Measurements from ENCODE around the gene RADIL. TPM values are rescaled to one million over a fixed set of nuclear protein-coding genes. Genes with fewer than 3 reads are reported as not detected.

Gene RADIL
- total and polyA plus RNA-seq, 3 donors from 2014 or later: 24.3 to 29.7 (median 25.6) TPM

DNA sequence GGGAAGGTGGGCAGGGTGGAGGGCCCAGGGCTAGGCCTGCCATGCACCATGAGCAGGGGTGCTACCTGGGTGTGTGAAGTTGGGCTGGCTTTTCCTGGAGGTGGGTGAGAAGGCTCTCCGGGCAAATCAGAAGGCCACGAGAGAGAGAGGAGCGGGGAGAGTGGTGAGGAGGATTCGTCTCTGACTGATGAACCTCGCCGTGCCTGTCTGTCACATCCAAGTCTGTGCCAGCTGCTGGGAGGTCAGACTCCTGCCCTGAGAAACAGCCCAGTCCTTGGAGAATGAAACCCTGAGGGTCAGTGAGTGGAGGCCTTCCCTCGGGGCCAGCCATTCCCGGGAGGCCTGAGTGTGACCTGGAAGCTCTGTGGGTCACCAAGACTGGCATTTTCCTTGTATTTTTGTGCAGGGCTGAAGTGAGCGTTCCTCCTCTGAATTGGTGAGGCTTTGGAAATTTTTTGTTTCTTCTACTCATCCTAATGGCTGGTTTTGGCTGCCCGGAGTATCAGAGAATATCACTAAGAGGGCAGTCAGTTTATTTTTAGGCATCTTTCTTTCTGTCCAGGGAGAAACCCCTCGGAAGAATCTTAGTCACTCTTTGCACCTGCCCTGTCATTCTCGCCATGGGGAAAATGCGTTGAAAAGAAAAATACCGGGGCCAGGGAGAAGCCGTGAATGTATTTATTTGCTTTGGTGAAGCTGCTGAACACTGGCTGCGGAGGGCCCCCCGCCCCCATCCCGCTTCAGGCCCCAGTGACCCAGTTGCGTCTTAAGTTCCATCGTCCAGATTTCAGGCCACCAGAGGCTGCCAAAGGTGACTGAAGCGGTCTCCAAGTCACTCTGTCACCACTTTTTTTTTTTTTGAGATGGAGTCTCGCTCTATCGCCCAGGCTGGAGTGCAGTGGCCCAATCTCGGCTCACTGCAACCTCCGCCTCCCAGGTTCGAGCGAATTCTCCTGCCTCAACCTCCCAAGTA, 114.6 kb downstream of the RADIL start:
- Histone ChIP-seq H3K27ac (no peak overlapping the region), H3K27me3 (no peaks in the 10 kb centered on the region), H3K4me3 (no peak overlapping the region), H3K4me1 (no peaks in the 10 kb centered on the region), H3K9me3 (no peaks in the 10 kb centered on the region), H3K36me3 (ENCODE audit: low read depth, missing control alignments) (no peaks in the 10 kb centered on the region)
- intact Hi-C loops (cut with DNase I; ENCODE audit: low total_unique reads): no loop called here
- TF ChIP-seq POLR2A (IDR thresholded peaks at IDR 0.05): no peak
- TF ChIP-seq, protein P1, sequence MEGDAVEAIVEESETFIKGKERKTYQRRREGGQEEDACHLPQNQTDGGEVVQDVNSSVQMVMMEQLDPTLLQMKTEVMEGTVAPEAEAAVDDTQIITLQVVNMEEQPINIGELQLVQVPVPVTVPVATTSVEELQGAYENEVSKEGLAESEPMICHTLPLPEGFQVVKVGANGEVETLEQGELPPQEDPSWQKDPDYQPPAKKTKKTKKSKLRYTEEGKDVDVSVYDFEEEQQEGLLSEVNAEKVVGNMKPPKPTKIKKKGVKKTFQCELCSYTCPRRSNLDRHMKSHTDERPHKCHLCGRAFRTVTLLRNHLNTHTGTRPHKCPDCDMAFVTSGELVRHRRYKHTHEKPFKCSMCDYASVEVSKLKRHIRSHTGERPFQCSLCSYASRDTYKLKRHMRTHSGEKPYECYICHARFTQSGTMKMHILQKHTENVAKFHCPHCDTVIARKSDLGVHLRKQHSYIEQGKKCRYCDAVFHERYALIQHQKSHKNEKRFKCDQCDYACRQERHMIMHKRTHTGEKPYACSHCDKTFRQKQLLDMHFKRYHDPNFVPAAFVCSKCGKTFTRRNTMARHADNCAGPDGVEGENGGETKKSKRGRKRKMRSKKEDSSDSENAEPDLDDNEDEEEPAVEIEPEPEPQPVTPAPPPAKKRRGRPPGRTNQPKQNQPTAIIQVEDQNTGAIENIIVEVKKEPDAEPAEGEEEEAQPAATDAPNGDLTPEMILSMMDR (IDR thresholded peaks at IDR 0.05): no peak
- 86 to 90% methylated on average over 27 of the region's 27 CpGs for WGBS, 2 donors
- no peak for DNase-seq

DNA sequence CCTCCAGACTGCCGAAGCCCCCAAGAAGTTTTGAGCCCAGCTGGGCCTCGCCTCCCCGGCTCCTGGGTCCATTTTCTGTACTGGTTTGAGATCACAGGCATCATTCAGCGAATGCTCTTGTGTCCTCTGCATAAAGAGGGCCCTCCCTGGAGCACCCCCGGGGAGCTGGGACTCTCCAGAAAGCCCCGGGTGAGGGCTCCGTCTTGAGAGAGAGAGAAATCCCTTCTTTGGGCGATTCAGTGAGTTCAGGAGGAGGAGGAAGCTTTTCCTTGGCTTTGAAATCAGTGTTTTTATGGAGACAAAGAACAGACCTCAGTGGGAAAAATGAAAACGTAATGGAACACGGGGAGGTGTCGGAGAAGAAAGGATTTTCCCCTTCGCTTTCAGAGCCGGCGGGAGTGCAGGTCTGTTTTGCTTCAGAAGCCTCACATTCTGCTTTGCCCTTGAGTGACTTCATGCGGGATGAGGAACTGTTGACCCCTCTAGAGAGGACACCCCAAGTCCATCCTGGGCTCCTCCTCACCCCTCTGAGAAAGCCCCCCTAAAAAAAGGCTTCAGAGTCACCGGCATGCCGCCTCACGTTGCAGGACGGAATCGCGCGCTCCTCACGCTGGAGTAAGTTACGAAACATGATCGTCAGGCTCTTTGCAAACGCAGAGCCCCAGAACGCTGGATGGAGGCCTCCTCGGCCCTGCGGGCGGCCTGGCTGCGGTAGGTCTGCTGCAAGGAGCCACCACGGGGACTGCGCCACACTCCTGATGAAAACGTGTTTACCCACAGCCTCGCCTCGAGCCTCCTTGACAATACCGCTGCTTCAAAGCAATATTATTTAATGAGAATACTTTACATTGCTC, 116.6 kb downstream of the RADIL start:
- no peaks in the 10 kb centered on the region for H3K27me3 ChIP-seq
- no peak overlapping the region for H3K4me3 ChIP-seq
- TF ChIP-seq, protein P1 (IDR thresholded peaks at IDR 0.05): no peak
- TF ChIP-seq POLR2A (IDR thresholded peaks at IDR 0.05): no peak
- intact Hi-C loops (cut with DNase I; ENCODE audit: low total_unique reads): no loop called here
- WGBS, 2 donors: 87 to 89% methylated on average over 37 of the region's 37 CpGs
- no peaks in the 10 kb centered on the region for H3K36me3 ChIP-seq (ENCODE audit: low read depth, missing control alignments)
- H3K4me1 ChIP-seq: no peaks in the 10 kb centered on the region
- no peak for DNase-seq
- no peak overlapping the region for H3K27ac ChIP-seq
- no peaks in the 10 kb centered on the region for H3K9me3 ChIP-seq

DNA sequence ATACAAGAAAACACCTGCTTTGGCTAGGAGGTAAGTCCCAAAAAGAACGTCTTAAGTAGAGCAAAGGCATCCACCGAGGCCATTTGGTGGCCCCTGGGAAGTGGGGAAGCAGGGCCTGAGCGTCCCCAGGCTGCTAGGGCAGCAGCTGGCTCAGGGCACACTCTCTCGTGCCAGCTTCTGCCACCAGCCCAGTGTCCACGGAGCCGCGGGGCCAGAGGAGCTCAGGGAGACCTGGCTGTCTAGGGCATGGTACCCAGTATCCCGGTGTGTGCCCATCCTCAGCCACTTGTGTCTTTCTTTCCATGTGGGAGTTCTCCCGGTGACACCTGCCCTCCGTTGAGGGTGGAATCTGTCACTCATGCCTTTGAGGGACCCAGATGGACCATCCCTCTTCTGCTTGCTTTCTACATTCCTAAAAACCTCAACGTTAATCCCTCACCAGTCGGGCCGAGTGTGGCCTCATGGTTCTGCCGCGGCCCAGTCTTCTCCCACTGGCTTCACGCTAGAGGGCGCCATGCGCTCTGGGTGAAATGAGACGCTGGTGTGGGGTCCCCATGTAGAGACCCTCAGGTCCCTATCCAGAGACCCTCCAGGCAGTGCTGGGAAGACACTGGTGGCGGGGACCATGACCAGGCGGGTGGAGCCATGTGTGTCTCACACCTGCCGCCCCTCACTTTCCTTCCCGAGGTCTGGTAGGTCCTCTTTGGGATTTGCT, 117.6 kb downstream of the RADIL start:
- Histone ChIP-seq H3K27ac (no peak overlapping the region), H3K4me3 (no peak overlapping the region)
- TF ChIP-seq, protein P1 (IDR thresholded peaks at IDR 0.05): no peak
- no peak for TF ChIP-seq POLR2A (IDR thresholded peaks at IDR 0.05)

DNA sequence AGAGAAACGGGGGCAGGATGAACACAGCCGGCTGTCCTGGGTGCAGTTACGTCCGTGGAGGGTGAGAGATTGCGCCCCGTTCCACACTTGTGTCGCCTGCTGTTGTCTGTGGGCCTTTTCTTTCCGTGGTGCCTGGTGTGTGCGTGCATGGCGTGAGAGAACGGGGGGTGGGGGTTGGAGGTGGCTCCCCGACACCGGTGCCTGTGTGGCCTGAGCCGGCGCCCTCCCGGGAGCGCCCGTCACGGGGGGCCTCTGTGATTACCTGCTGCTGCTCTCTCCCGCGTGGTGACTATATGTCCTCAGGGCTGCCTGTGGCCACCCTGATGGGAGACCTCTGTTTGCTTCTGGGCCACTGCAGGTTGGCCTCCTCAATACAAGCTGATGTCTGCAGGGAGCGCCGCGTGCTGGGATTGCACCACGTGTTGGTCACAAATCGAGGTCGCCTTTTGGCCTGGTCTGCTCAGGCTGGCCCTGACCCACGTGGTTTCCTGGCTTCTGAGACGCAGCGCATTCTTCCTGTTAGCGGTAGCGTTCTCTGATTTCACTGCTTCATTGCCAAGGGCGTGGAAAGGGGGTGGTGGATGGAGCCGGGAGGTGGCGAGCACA, 119.0 kb downstream of the RADIL start:
- 80 to 83% methylated on average over 18 to 35 of the region's 35 CpGs for WGBS, 2 donors
- intact Hi-C loops (cut with DNase I; ENCODE audit: low total_unique reads): no loop called here
- no peak for DNase-seq
- TF ChIP-seq, protein P1 (IDR thresholded peaks at IDR 0.05): no peak
- TF ChIP-seq POLR2A (IDR thresholded peaks at IDR 0.05): no peak
- Histone ChIP-seq H3K36me3 (ENCODE audit: low read depth, missing control alignments) (no peaks in the 10 kb centered on the region), H3K27me3 (no peaks in the 10 kb centered on the region), H3K27ac (no peak overlapping the region), H3K4me1 (no peaks in the 10 kb centered on the region), H3K4me3 (no peak overlapping the region), H3K9me3 (no peaks in the 10 kb centered on the region)

More for the DNA sequence above, 117.6 kb downstream of the RADIL start:
- no peak for DNase-seq
- WGBS, 2 donors: 89% methylated on average over 19 to 23 of the region's 23 CpGs
- Histone ChIP-seq H3K36me3 (ENCODE audit: low read depth, missing control alignments) (no peaks in the 10 kb centered on the region), H3K9me3 (no peaks in the 10 kb centered on the region), H3K4me1 (no peaks in the 10 kb centered on the region), H3K27me3 (no peaks in the 10 kb centered on the region)
- intact Hi-C loops (cut with DNase I; ENCODE audit: low total_unique reads): no loop called here
